Measurements from ENCODE around the gene CENPM.

GRCh38 chr22:41966225-41966606 lies 19.3 kb upstream of the CENPM start:
- TF ChIP-seq, protein P1, sequence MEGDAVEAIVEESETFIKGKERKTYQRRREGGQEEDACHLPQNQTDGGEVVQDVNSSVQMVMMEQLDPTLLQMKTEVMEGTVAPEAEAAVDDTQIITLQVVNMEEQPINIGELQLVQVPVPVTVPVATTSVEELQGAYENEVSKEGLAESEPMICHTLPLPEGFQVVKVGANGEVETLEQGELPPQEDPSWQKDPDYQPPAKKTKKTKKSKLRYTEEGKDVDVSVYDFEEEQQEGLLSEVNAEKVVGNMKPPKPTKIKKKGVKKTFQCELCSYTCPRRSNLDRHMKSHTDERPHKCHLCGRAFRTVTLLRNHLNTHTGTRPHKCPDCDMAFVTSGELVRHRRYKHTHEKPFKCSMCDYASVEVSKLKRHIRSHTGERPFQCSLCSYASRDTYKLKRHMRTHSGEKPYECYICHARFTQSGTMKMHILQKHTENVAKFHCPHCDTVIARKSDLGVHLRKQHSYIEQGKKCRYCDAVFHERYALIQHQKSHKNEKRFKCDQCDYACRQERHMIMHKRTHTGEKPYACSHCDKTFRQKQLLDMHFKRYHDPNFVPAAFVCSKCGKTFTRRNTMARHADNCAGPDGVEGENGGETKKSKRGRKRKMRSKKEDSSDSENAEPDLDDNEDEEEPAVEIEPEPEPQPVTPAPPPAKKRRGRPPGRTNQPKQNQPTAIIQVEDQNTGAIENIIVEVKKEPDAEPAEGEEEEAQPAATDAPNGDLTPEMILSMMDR (conservative IDR thresholded peaks at IDR 0.05; ENCODE audit: low read length): no peak
- no peak for TF ChIP-seq EZH2phosphoT487 (IDR thresholded peaks at IDR 0.05; ENCODE audit: borderline replicate concordance)
